ENCODE measurements around the gene KCNIP4. TPM values are rescaled to one million over a fixed set of nuclear protein-coding genes. Genes with fewer than 3 reads are reported as not detected.

The KCNIP4 gene
- total and polyA plus RNA-seq, 2 of the 8 experiments (the other 6 are each of a cell fraction or from before 2014, with no cell fraction given) = 0.06 TPM; not detected in 1

DNA sequence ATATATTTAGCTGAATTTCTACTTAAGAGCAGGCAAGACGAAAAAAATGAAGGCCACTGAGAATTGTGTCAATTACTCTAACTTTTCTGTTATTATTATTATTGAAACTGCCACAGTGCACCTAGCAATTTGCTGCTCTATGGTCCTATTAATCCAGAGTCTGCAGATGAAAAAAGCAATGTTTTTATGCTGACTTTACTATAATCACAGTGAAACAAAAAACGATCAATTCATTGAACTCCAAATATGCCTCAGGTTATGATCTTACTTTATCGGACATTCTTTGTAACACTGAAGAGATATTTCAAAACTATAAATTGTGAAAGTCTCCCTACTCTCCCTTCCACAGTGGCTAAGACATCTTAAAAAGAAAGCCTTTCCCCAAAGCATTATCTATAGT is 474.4 kb downstream of the KCNIP4 start (continued):
- TF ChIP-seq, protein P1, sequence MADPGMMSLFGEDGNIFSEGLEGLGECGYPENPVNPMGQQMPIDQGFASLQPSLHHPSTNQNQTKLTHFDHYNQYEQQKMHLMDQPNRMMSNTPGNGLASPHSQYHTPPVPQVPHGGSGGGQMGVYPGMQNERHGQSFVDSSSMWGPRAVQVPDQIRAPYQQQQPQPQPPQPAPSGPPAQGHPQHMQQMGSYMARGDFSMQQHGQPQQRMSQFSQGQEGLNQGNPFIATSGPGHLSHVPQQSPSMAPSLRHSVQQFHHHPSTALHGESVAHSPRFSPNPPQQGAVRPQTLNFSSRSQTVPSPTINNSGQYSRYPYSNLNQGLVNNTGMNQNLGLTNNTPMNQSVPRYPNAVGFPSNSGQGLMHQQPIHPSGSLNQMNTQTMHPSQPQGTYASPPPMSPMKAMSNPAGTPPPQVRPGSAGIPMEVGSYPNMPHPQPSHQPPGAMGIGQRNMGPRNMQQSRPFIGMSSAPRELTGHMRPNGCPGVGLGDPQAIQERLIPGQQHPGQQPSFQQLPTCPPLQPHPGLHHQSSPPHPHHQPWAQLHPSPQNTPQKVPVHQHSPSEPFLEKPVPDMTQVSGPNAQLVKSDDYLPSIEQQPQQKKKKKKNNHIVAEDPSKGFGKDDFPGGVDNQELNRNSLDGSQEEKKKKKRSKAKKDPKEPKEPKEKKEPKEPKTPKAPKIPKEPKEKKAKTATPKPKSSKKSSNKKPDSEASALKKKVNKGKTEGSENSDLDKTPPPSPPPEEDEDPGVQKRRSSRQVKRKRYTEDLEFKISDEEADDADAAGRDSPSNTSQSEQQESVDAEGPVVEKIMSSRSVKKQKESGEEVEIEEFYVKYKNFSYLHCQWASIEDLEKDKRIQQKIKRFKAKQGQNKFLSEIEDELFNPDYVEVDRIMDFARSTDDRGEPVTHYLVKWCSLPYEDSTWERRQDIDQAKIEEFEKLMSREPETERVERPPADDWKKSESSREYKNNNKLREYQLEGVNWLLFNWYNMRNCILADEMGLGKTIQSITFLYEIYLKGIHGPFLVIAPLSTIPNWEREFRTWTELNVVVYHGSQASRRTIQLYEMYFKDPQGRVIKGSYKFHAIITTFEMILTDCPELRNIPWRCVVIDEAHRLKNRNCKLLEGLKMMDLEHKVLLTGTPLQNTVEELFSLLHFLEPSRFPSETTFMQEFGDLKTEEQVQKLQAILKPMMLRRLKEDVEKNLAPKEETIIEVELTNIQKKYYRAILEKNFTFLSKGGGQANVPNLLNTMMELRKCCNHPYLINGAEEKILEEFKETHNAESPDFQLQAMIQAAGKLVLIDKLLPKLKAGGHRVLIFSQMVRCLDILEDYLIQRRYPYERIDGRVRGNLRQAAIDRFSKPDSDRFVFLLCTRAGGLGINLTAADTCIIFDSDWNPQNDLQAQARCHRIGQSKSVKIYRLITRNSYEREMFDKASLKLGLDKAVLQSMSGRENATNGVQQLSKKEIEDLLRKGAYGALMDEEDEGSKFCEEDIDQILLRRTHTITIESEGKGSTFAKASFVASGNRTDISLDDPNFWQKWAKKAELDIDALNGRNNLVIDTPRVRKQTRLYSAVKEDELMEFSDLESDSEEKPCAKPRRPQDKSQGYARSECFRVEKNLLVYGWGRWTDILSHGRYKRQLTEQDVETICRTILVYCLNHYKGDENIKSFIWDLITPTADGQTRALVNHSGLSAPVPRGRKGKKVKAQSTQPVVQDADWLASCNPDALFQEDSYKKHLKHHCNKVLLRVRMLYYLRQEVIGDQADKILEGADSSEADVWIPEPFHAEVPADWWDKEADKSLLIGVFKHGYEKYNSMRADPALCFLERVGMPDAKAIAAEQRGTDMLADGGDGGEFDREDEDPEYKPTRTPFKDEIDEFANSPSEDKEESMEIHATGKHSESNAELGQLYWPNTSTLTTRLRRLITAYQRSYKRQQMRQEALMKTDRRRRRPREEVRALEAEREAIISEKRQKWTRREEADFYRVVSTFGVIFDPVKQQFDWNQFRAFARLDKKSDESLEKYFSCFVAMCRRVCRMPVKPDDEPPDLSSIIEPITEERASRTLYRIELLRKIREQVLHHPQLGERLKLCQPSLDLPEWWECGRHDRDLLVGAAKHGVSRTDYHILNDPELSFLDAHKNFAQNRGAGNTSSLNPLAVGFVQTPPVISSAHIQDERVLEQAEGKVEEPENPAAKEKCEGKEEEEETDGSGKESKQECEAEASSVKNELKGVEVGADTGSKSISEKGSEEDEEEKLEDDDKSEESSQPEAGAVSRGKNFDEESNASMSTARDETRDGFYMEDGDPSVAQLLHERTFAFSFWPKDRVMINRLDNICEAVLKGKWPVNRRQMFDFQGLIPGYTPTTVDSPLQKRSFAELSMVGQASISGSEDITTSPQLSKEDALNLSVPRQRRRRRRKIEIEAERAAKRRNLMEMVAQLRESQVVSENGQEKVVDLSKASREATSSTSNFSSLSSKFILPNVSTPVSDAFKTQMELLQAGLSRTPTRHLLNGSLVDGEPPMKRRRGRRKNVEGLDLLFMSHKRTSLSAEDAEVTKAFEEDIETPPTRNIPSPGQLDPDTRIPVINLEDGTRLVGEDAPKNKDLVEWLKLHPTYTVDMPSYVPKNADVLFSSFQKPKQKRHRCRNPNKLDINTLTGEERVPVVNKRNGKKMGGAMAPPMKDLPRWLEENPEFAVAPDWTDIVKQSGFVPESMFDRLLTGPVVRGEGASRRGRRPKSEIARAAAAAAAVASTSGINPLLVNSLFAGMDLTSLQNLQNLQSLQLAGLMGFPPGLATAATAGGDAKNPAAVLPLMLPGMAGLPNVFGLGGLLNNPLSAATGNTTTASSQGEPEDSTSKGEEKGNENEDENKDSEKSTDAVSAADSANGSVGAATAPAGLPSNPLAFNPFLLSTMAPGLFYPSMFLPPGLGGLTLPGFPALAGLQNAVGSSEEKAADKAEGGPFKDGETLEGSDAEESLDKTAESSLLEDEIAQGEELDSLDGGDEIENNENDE (IDR thresholded peaks at IDR 0.05; ENCODE audit: insufficient replicate concordance, low read length) = no peak
- TF ChIP-seq ZNF274 (IDR thresholded peaks at IDR 0.05; ENCODE audit: borderline replicate concordance, extremely low read depth, low read length) (no peak), CBX8 (IDR thresholded peaks at IDR 0.05; ENCODE audit: borderline replicate concordance, low read depth, low read length) (no peak), TCF12 (IDR thresholded peaks at IDR 0.05; ENCODE audit: low read depth, low read length) (no peak)
- TF ChIP-seq, protein P2, sequence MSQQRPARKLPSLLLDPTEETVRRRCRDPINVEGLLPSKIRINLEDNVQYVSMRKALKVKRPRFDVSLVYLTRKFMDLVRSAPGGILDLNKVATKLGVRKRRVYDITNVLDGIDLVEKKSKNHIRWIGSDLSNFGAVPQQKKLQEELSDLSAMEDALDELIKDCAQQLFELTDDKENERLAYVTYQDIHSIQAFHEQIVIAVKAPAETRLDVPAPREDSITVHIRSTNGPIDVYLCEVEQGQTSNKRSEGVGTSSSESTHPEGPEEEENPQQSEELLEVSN (IDR thresholded peaks at IDR 0.05) = no peak

Data from H1 (cell line).